ENCODE measurements around the gene REC8. TPM values are rescaled to one million over a fixed set of nuclear protein-coding genes. Genes with fewer than 3 reads are reported as not detected.

REC8 gene
- total RNA-seq, 2 donors from 2014 or later = 5.6 to 25.4 TPM

DNA sequence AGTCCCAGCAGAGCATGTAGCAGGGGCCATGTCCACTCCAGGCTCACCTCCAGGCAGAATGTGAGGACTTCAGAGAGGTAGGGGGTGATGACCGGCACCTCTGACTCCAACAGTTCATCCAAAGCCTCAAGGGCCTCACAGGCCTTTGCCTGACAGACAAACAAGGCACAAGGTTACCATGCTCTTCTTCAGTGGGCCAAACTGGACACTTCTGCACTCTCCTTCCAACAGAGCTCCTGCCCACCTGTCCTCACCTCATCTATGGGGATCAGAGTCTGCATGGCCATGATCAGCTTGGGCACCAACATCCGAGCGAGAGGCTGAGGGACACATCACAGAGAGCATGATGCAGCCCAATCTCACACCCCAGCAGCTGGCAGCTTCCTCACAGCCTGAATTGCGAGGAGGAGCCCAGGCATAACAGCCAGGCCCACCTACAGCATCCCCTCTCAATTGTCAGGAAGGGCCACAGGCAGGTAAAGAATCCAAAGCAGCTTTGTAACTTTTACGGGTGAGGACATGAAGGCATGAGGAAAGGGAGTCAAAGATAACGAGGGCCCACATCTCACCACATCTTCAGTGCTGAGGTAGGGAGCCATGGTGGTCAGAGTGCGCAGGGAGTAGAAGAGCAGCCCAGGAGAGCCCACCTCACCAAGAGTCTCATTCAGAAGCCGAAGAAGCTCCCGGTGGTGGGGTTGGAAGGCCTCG lies 15.1 kb downstream of the REC8 start:
- H3K27ac ChIP-seq = no peak overlapping the region
- intact Hi-C loops (cut with DNase I) = no loop called here
- peaks cover 4% of the 10 kb centered on the region for H3K4me1 ChIP-seq (replicated peaks)
- H3K27me3 ChIP-seq (replicated peaks; ENCODE audit: insufficient read depth) = no peaks in the 10 kb centered on the region
- DNase-seq (ENCODE audit: low spot score) = no peak
- H3K36me3 ChIP-seq = peaks cover 0 to 26% of the 10 kb centered on the region in 2 donors
- H3K9me3 ChIP-seq = no peaks in the 10 kb centered on the region
- H3K4me3 ChIP-seq = no peak overlapping the region
- no peak for TF ChIP-seq POLR2AphosphoS5 (IDR thresholded peaks at IDR 0.05)
- TF ChIP-seq CTCF (IDR thresholded peaks at IDR 0.05) = no peak
- no peak for TF ChIP-seq POLR2A (IDR thresholded peaks at IDR 0.05)
- WGBS = 93% methylated on average over 10 of the region's 10 CpGs

- Histone ChIP-seq H3K4me3 (no peak overlapping the region), H3K27me3 (replicated peaks; ENCODE audit: insufficient read depth) (no peaks in the 10 kb centered on the region), H3K9me3 (no peaks in the 10 kb centered on the region), H3K27ac (peak overlapping the region in 1 of 2 donors; percentile 70), H3K4me1 (replicated peaks) (peaks cover 4% of the 10 kb centered on the region), H3K36me3 (peaks cover 0 to 26% of the 10 kb centered on the region in 2 donors)
- no peak for TF ChIP-seq POLR2A (IDR thresholded peaks at IDR 0.05)
- TF ChIP-seq POLR2AphosphoS5 (IDR thresholded peaks at IDR 0.05) = no peak
- TF ChIP-seq CTCF (IDR thresholded peaks at IDR 0.05) = no peak
- no peak for DNase-seq (ENCODE audit: low spot score)
- 85% methylated on average over 2 of the region's 2 CpGs for WGBS
- intact Hi-C loops (cut with DNase I) = no loop called here
Observed at GRCh38 chr14:24187539-24187915, 15.6 kb downstream of the REC8 start.

- intact Hi-C loops (cut with DNase I) = no loop called here
- peak; percentile 95 for DNase-seq (ENCODE audit: low spot score)
- Histone ChIP-seq H3K27me3 (replicated peaks; ENCODE audit: insufficient read depth) (no peaks in the 10 kb centered on the region), H3K36me3 (peaks cover 0 to 26% of the 10 kb centered on the region in 2 donors), H3K9me3 (no peaks in the 10 kb centered on the region), H3K27ac (peak within 1 kb of the TSS; percentile 70 to 76), H3K4me1 (replicated peaks) (peaks cover 4% of the 10 kb centered on the region), H3K4me3 (peak within 1 kb of the TSS; percentile 58 to 59)
- WGBS = under 1% methylated on average over 52 of the region's 65 CpGs
- TF ChIP-seq POLR2AphosphoS5 (IDR thresholded peaks at IDR 0.05) = peak; percentile 98
- peak; percentile 43 for TF ChIP-seq POLR2A (IDR thresholded peaks at IDR 0.05)
- TF ChIP-seq CTCF (IDR thresholded peaks at IDR 0.05) = peak in 1 of 4 experiments; percentile 35
Observed at GRCh38 chr14:24188251-24189058, 16.6 kb downstream of the REC8 start, which contains the start of gene IPO4. IPO4 (minus strand) TSS chr14:24188816; CDS start chr14:24188787, 29 bp downstream.

DNA sequence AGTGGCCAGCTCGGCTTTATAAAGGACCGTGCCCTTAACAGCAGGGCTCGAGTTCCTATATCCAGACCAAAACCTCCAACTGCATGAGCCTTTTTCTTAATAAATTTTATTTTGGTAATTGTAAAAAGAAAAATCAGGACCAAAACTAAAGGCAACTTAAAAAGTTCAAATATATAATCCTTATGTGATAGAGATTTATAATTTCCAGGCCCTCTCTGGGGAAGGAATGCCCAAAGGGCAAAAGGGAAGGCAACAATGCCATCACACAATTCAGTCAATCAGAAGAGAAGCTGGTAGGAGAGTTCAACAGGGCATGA lies 17.1 kb downstream of the REC8 start:
- peaks cover 0 to 22% of the 10 kb centered on the region in 2 donors for H3K36me3 ChIP-seq
- 2% methylated on average over 3 of the region's 3 CpGs for whole genome bisulfite sequencing
- H3K4me3 ChIP-seq = no peak overlapping the region
- DNase-seq (ENCODE audit: low spot score) = no peak
- H3K27ac ChIP-seq = peak overlapping the region in 1 of 2 donors; percentile 76
- H3K27me3 ChIP-seq (replicated peaks; ENCODE audit: insufficient read depth) = no peaks in the 10 kb centered on the region
- TF ChIP-seq CTCF (IDR thresholded peaks at IDR 0.05) = no peak
- TF ChIP-seq POLR2A (IDR thresholded peaks at IDR 0.05) = no peak
- no peak for TF ChIP-seq POLR2AphosphoS5 (IDR thresholded peaks at IDR 0.05)
- no peaks in the 10 kb centered on the region for H3K9me3 ChIP-seq
- H3K4me1 ChIP-seq (replicated peaks) = peaks cover 4% of the 10 kb centered on the region
- intact Hi-C loops (cut with DNase I) = no loop called here

All from prostate gland (tissue), 2 donors.